ENCODE results near the gene CDCA7.

The CDCA7 gene

DNA sequence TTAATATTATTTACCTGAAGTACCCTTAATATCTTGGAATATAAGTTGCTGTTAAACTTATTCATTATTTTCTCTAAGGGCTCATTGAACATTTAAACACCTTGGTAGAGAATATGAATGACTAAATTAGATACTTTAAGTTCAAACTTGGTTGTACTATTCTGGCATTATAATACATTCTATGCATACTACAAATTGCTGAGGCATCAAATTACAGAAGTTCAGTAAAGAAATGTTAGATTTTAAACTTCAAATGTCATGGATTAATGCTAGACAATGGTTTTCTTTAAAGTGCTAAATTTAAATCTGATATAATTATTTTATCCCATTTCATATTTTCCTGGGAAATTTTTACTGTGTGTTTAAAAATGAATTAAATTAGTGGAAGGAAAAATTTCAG lies 63.1 kb downstream of the CDCA7 start:
- 0 out of 3 replicates have a peak, but pooled peaks have one; percentile 26 for ATAC-seq

More for the DNA sequence above, 63.1 kb downstream of the CDCA7 start:
- TF ChIP-seq ESRRG (CRISPR knock-in tag; IDR thresholded peaks at IDR 0.05) (no peak), TSHZ2 (CRISPR knock-in tag; IDR thresholded peaks at IDR 0.05) (no peak), ZNF70 (CRISPR knock-in tag; IDR thresholded peaks at IDR 0.05) (no peak), TOX (CRISPR knock-in tag; IDR thresholded peaks at IDR 0.05; ENCODE audit: borderline replicate concordance) (no peak), ZNF8 (CRISPR knock-in tag; IDR thresholded peaks at IDR 0.05) (no peak), ZFP30 (CRISPR knock-in tag; IDR thresholded peaks at IDR 0.05) (no peak), OSR1 (CRISPR knock-in tag; IDR thresholded peaks at IDR 0.05) (no peak), ISL1 (CRISPR knock-in tag; IDR thresholded peaks at IDR 0.05) (no peak), TCF4 (CRISPR knock-in tag; IDR thresholded peaks at IDR 0.05; ENCODE audit: borderline replicate concordance) (no peak), BACH2 (CRISPR knock-in tag; IDR thresholded peaks at IDR 0.05; ENCODE audit: borderline replicate concordance) (no peak), ARNTL (CRISPR knock-in tag; IDR thresholded peaks at IDR 0.05; ENCODE audit: borderline replicate concordance, low read depth) (no peak), ZFP3 (CRISPR knock-in tag; IDR thresholded peaks at IDR 0.05) (no peak), POU6F1 (CRISPR knock-in tag; IDR thresholded peaks at IDR 0.05; ENCODE audit: borderline replicate concordance, low read depth) (no peak), SNAI2 (CRISPR knock-in tag; IDR thresholded peaks at IDR 0.05) (no peak), PPARA (CRISPR knock-in tag; IDR thresholded peaks at IDR 0.05; ENCODE audit: borderline replicate concordance) (no peak), RARB (CRISPR knock-in tag; IDR thresholded peaks at IDR 0.05) (no peak), PATZ1 (CRISPR knock-in tag; IDR thresholded peaks at IDR 0.05; ENCODE audit: borderline replicate concordance) (no peak), CSDC2 (CRISPR knock-in tag; IDR thresholded peaks at IDR 0.05) (no peak)
- TF ChIP-seq, protein P1, sequence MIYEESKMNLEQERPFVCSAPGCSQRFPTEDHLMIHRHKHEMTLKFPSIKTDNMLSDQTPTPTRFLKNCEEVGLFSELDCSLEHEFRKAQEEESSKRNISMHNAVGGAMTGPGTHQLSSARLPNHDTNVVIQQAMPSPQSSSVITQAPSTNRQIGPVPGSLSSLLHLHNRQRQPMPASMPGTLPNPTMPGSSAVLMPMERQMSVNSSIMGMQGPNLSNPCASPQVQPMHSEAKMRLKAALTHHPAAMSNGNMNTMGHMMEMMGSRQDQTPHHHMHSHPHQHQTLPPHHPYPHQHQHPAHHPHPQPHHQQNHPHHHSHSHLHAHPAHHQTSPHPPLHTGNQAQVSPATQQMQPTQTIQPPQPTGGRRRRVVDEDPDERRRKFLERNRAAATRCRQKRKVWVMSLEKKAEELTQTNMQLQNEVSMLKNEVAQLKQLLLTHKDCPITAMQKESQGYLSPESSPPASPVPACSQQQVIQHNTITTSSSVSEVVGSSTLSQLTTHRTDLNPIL (CRISPR knock-in tag; IDR thresholded peaks at IDR 0.05; ENCODE audit: low read depth) = no peak
- TF ChIP-seq, protein P2, sequence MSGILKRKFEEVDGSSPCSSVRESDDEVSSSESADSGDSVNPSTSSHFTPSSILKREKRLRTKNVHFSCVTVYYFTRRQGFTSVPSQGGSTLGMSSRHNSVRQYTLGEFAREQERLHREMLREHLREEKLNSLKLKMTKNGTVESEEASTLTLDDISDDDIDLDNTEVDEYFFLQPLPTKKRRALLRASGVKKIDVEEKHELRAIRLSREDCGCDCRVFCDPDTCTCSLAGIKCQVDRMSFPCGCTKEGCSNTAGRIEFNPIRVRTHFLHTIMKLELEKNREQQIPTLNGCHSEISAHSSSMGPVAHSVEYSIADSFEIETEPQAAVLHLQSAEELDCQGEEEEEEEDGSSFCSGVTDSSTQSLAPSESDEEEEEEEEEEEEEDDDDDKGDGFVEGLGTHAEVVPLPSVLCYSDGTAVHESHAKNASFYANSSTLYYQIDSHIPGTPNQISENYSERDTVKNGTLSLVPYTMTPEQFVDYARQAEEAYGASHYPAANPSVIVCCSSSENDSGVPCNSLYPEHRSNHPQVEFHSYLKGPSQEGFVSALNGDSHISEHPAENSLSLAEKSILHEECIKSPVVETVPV (CRISPR knock-in tag; IDR thresholded peaks at IDR 0.05) = no peak
